Keratinocyte (primary cell): ENCODE data around the gene CHST14. TPM values are rescaled to one million over a fixed set of nuclear protein-coding genes. Genes with fewer than 3 reads are reported as not detected.

ENCODE experiments used
- DNase-seq: peaks from one replicate; pipeline ENCODE4 v3.0.0-alpha.2; 2011; ENCODE audit warnings: low read depth, missing footprints, low spot score
- FAIRE-seq: peaks from 2 replicates; lab custom pipeline; 2011; peaks lifted over from hg19 to GRCh38; lab: Jason Lieb, UNC
- H2AFZ ChIP-seq: 2 replicates; pipeline ENCODE4 v1.6.0; 2012; ENCODE audit warnings: low read length, control low read depth, inconsistent platforms; ENCODE audit not compliant: control insufficient read depth
- H3K27ac ChIP-seq: 2 replicates; pipeline ENCODE4 v1.5.1; 2011; ENCODE audit warnings: low read length; ENCODE audit not compliant: control insufficient read depth, insufficient read depth
- H3K27me3 ChIP-seq: 3 replicates; pipeline ENCODE4 v1.6.0; 2011; ENCODE audit warnings: low read length; ENCODE audit not compliant: control insufficient read depth, insufficient read depth; ENCODE audit errors: extremely low read depth
- H3K36me3 ChIP-seq, 2 experiments: 2 replicates in 1 of 2; 3 replicates in 1 of 2; pipeline ENCODE4 v1.5.1; 2011; ENCODE audit warnings: low read length in 2 of 2, mild to moderate bottlenecking in 1 of 2; ENCODE audit not compliant: control insufficient read depth in 2 of 2, insufficient read depth in 2 of 2; ENCODE audit errors: extremely low read depth in 1 of 2
- H3K4me1 ChIP-seq: 3 replicates; pipeline ENCODE4 v1.5.1; 2011; ENCODE audit warnings: low read length; ENCODE audit not compliant: control insufficient read depth, insufficient read depth; ENCODE audit errors: extremely low read depth
- H3K4me2 ChIP-seq: 3 replicates; pipeline ENCODE4 v1.6.0; 2011; ENCODE audit warnings: low read depth, low read length; ENCODE audit not compliant: control insufficient read depth, insufficient read depth; ENCODE audit errors: extremely low read depth
- H3K4me3 ChIP-seq, 3 experiments: fragments of 200-600 bp in 1 of 3; sonication (generic) in 1 of 3; 2 replicates in 2 of 3; 3 replicates in 1 of 3; pipeline ENCODE4 v1.5.1; 2011 to 2016; ENCODE audit warnings: low read length in 3 of 3, mild to moderate bottlenecking in 3 of 3, control low read depth in 2 of 3, inconsistent platforms in 1 of 3, low read depth in 1 of 3, mixed read lengths in 1 of 3, mixed run types in 1 of 3, moderate library complexity in 1 of 3; ENCODE audit not compliant: control insufficient read depth in 2 of 3, insufficient read depth in 2 of 3; ENCODE audit errors: extremely low read depth in 1 of 3
- H3K79me2 ChIP-seq: 2 replicates; pipeline ENCODE4 v1.6.0; 2012; ENCODE audit warnings: low read length; ENCODE audit not compliant: control insufficient read depth, insufficient read depth
- H3K9ac ChIP-seq: 3 replicates; pipeline ENCODE4 v1.6.0; 2011; ENCODE audit warnings: low read length; ENCODE audit not compliant: control insufficient read depth, insufficient read depth; ENCODE audit errors: extremely low read depth
- H3K9me1 ChIP-seq: 3 replicates; pipeline ENCODE4 v1.6.0; 2011; ENCODE audit warnings: low read length; ENCODE audit not compliant: control insufficient read depth, insufficient read depth; ENCODE audit errors: extremely low read depth
- H3K9me3 ChIP-seq: 2 replicates; pipeline ENCODE4 v1.5.1; 2012; ENCODE audit warnings: low read depth, low read length; ENCODE audit not compliant: control insufficient read depth
- H4K20me1 ChIP-seq: 3 replicates; pipeline ENCODE4 v1.6.0; 2011; ENCODE audit warnings: low read length; ENCODE audit not compliant: control insufficient read depth, insufficient read depth; ENCODE audit errors: extremely low read depth
- CTCF ChIP-seq, 3 experiments: IDR thresholded peaks in 1 of 3; conservative IDR thresholded peaks in 1 of 3; optimal IDR thresholded peaks in 1 of 3; 2 replicates in 2 of 3; 3 replicates in 1 of 3; pipeline versions ENCODE3 to v1.5.1; 2011; ENCODE audit warnings: low read length in 3 of 3, mild to moderate bottlenecking in 3 of 3, moderate library complexity in 2 of 3, control low read depth in 1 of 3, inconsistent platforms in 1 of 3; ENCODE audit not compliant: insufficient read depth in 2 of 3; ENCODE audit errors: extremely low read depth in 1 of 3
- EZH2 ChIP-seq: IDR thresholded peaks from one replicate; pipeline ENCODE4 v1.6.1; 2012; ENCODE audit warnings: inconsistent platforms, mild to moderate bottlenecking, low read length, moderate library complexity
- dilution Hi-C: fragments of 300-500 bp; cut with MboI; formaldehyde crosslinking; loops from one replicate; pipeline ENCODE4 v1.7.0; 2020; ENCODE audit warnings: low sequenced_read_pairs; ENCODE audit not compliant: extremely low pct_ligation_motif_present
- polyA plus RNA-seq, 5 experiments: library from polyadenylated mRNA; depleted of rRNA in 3 of 5; stranded (reverse) in 3 of 5; stranded (forward) in 1 of 5; unstranded in 1 of 5; fragments of >200 nt; gene quantifications; 1 replicate in 1 of 5; 2 replicates in 3 of 5; 3 replicates in 1 of 5; pipeline versions ENCODE4 v1.2.1 to v1.2.3, GENCODE V29; 2011 to 2012; ENCODE audit warnings: missing spikeins in 2 of 5, low read depth in 1 of 5, low replicate concordance in 1 of 5

CHST14 gene
- polyA plus RNA-seq, 1 donor (not counting 4 experiments of a cell fraction or from before 2014, with no cell fraction given): 1.5 TPM

- FAIRE-seq (no peak), DNase-seq (no peak)
- peak overlapping the region; percentile 81 for H2AFZ ChIP-seq
Observed at GRCh38 chr15:40511472-40512133, 40.8 kb downstream of the CHST14 start.

GRCh38 chr15:40512440-40512839 lies 41.7 kb downstream of the CHST14 start:
- FAIRE-seq (no peak), DNase-seq (no peak)
- Histone ChIP-seq H3K4me1 (peaks cover 23% of the 10 kb centered on the region), H3K4me2 (peak overlapping the region; percentile 85), H3K36me3 (no peaks in the 10 kb centered on the region), H3K4me3 (no peak overlapping the region), H3K9ac (no peak overlapping the region), H3K27me3 (peaks cover 17% of the 10 kb centered on the region), H3K79me2 (no peaks in the 10 kb centered on the region), H3K9me3 (no peaks in the 10 kb centered on the region), H3K27ac (no peak overlapping the region), H3K9me1 (no peaks in the 10 kb centered on the region), H2AFZ (no peak overlapping the region), H4K20me1 (no peaks in the 10 kb centered on the region)
- dilution Hi-C loops: no loop called here
- no peak for TF ChIP-seq EZH2

More at GRCh38 chr15:40511472-40512133, 40.8 kb downstream of the CHST14 start:
- no peak overlapping the region for H3K27ac ChIP-seq
- dilution Hi-C loops: no loop called here
- H3K4me2 ChIP-seq: peak overlapping the region; percentile 85
- H3K27me3 ChIP-seq: peaks cover 17% of the 10 kb centered on the region
- no peak for TF ChIP-seq EZH2
- TF ChIP-seq CTCF (optimal IDR thresholded peaks at IDR 0.05 in 1 of 3, IDR thresholded peaks at IDR 0.05 in 1 of 3, conservative IDR thresholded peaks at IDR 0.05 in 1 of 3; ENCODE audit: extremely low read depth in 1 of 3, insufficient read depth in 2 of 3, low read length in 3 of 3): no peak
- no peaks in the 10 kb centered on the region for H3K79me2 ChIP-seq
- H4K20me1 ChIP-seq: no peaks in the 10 kb centered on the region
- H3K36me3 ChIP-seq: no peaks in the 10 kb centered on the region
- H3K4me3 ChIP-seq: peak overlapping the region; percentile 29 to 71 (median 54)
- H3K9me3 ChIP-seq: no peaks in the 10 kb centered on the region
- no peaks in the 10 kb centered on the region for H3K9me1 ChIP-seq
- peaks cover 29% of the 10 kb centered on the region for H3K4me1 ChIP-seq
- H3K9ac ChIP-seq: peak overlapping the region; percentile 38
